Pancreas (tissue), 10 donors: ENCODE data around the gene HTR6. TPM values are rescaled to one million over a fixed set of nuclear protein-coding genes. Genes with fewer than 3 reads are reported as not detected.
A peak's percentile ranks its signal among the peaks of the same experiment; 100 is the strongest.

Source experiments
- ATAC-seq, 4 donors: fragments of 200-7000 bp; cut with Tn5 transposase; one replicate each; pipeline versions ENCODE4 v1.8.0 to v1.9.1; 2020; ENCODE audit warnings: mild to moderate bottlenecking in 4 of 4, moderate library complexity in 4 of 4
- DNase-seq, 6 donors: peaks; one replicate each; pipeline ENCODE4 v3.0.0-alpha.2; 2020
- FAIRE-seq: peaks from 2 replicates; lab custom pipeline; 2012; peaks lifted over from hg19 to GRCh38; lab: Jason Lieb, UNC
- H3K27ac ChIP-seq, 4 donors: fragments of 200-600 bp; sonication (generic); 1 replicate in 3 of 4; 2 replicates in 1 of 4; pipeline versions ENCODE4 v1.5.0 to v1.8.0; 2020
- H3K27me3 ChIP-seq, 4 donors: fragments of 200-600 bp; one replicate each; pipeline ENCODE4 v1.8.0; 2021
- H3K36me3 ChIP-seq, 3 donors: fragments of 200-600 bp; sonication (generic) in 1 of 3; one replicate each; pipeline versions ENCODE4 v1.5.0 to v1.8.0; 2020 to 2021
- H3K4me1 ChIP-seq, 3 donors: fragments of 200-600 bp; one replicate each; pipeline ENCODE4 v1.8.0; 2021
- H3K4me3 ChIP-seq, 4 donors: fragments of 200-600 bp; sonication (generic) in 2 of 4; one replicate each; pipeline versions ENCODE4 v1.5.0 to v1.8.0; 2020 to 2021
- H3K9me3 ChIP-seq, 4 donors: fragments of 200-600 bp; one replicate each; pipeline ENCODE4 v1.8.0; 2021
- WGBS, 2 donors: extraction: QIAGEN DNeasy Blood & Tissue Kit; methylation state at CpG; one replicate each; pipeline ENCODE4 v1.1.7; 2013; 5-methylcytosine and 5-hydroxymethylcytosine counted together
- intact Hi-C, 3 donors: fragments of 100-400 bp; cut with DNase I; formaldehyde crosslinking; loops; one replicate each; pipeline versions ENCODE4 v1.11.1 to v1.14.2; 2022
- polyA plus RNA-seq, 2 donors: library from polyadenylated mRNA; stranded (reverse); fragments of 200-250 nt; gene quantifications; one replicate each; pipeline ENCODE4 v1.2.3, GENCODE V29; 2013
- total RNA-seq, 6 donors: library from RNA; stranded (reverse); fragmentation: NEBNext Ultra II Directional in 4 of 6; extraction: Animal tissue kit (Norgen Biotek cat#: 25700) in 4 of 6; gene quantifications; one replicate each; pipeline versions ENCODE4 v1.2.1 to v1.2.4, GENCODE V29; 2021 to 2023
- TF ChIP-seq, protein P1 (sequence below), 4 donors: fragments of 200-600 bp; sonication (generic) in 3 of 4; IDR thresholded peaks; one replicate each; pipeline versions ENCODE4 v1.5.0 to v1.8.0; 2021; ENCODE audit warnings: antibody characterized with exemption in 4 of 4
- donor health status: healthy with polysubstance abuse.
- donor health status: DM: no; HTN: no; CAD: no; lungs with moderate emphysema.
- donor health status: DM: no; HTN: no; CAD: no.
- donor health status: control.
- donor health status: control.
- donor health status: Bipolar disorder and iron deficiency.
- donor health status: DM: yes; HTN: yes; CAD: no.
- donor health status: DM: no; HTN: no; CAD: no.
- donor health status: DM: no; HTN: no; CAD: no.
- donor health status: DM: yes; HTN: yes; CAD: no.

Gene HTR6
- total and polyA plus RNA-seq, 8 donors = not detected

DNA sequence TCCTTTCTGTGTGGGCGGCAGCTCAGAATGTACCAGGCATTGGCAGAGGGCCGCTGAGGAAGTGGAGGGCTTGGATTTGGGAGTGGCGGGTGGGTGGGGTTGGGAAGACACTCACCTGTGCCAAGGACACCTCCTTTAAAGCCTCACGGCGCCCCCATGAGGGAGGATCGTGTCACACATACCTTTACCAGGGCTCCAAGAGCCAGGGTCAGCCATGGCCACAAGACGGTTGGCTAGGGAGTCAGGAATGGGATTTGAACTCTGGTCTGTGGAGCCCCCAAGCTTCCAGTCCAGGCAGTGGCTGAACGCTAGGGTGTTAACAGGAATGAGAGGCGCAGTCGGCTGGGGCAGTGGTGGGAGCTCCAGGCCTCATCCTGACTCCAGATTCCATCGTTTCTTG lies 16.0 kb upstream of the HTR6 start:
- Histone ChIP-seq H3K36me3 (no peaks in the 10 kb centered on the region), H3K4me3 (no peak overlapping the region), H3K9me3 (no peaks in the 10 kb centered on the region), H3K27me3 (no peaks in the 10 kb centered on the region), H3K4me1 (no peaks in the 10 kb centered on the region), H3K27ac (no peak overlapping the region)
- TF ChIP-seq, protein P1, sequence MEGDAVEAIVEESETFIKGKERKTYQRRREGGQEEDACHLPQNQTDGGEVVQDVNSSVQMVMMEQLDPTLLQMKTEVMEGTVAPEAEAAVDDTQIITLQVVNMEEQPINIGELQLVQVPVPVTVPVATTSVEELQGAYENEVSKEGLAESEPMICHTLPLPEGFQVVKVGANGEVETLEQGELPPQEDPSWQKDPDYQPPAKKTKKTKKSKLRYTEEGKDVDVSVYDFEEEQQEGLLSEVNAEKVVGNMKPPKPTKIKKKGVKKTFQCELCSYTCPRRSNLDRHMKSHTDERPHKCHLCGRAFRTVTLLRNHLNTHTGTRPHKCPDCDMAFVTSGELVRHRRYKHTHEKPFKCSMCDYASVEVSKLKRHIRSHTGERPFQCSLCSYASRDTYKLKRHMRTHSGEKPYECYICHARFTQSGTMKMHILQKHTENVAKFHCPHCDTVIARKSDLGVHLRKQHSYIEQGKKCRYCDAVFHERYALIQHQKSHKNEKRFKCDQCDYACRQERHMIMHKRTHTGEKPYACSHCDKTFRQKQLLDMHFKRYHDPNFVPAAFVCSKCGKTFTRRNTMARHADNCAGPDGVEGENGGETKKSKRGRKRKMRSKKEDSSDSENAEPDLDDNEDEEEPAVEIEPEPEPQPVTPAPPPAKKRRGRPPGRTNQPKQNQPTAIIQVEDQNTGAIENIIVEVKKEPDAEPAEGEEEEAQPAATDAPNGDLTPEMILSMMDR (IDR thresholded peaks at IDR 0.05) = no peak
- DNase-seq = no peak
- 52 to 64% methylated on average over 10 to 11 of the region's 11 CpGs for WGBS, 2 donors
- no peak for FAIRE-seq
- no peak for ATAC-seq
- intact Hi-C loops = loop anchor here in 1 of 3 donors (5.0 kb wide), 1 partner anchor 261 kb away; no protein-coding TSS in a partner anchor

DNA sequence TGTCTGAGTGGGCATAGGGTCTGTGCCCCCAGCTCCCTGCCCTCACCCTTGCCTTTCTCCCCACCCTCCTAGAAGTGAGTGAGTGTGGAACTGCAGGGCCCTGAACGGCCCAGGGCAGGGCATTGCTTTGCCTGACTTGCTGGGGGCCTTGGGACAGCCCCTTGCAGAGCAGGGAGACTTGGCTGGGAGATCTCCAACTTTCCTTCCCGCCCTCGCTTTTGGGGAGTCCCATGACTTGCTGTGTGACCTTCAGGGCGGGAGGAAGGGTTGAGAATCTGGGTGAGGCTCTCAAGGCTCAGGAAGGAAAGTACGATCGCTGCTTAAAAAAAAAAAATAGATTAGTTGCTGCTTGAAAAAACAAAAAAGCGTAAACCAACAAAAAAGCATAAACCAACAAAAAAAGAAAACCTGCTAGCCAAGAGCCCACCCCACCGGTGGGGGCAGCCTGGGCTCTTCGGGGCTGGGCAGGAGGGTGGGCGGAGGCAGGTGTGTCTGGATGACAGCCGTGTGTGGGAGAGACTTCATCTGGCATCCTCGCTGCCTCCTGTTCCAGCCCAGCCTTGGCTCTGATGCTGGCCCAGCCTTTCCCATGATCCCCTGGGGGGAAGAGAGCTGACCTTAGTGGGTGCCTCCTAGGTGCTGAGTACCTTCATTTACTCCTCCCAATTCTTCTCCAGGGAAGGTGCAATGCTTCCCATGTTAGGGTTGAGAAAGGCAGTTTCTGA lies 14.1 kb upstream of the HTR6 start:
- ATAC-seq = peak; percentile 4 to 14 (median 10)
- no peak overlapping the region for H3K4me3 ChIP-seq
- TF ChIP-seq, protein P1 (IDR thresholded peaks at IDR 0.05) = no peak
- intact Hi-C loops = loop anchor here in 2 of 3 donors (5.0 to 10.0 kb wide), 3 partner anchors 166 to 306 kb away; partner anchors contain the start of gene CAPZB (in 1 of the 2)
- H3K9me3 ChIP-seq = no peaks in the 10 kb centered on the region
- no peaks in the 10 kb centered on the region for H3K36me3 ChIP-seq
- no peaks in the 10 kb centered on the region for H3K4me1 ChIP-seq
- H3K27ac ChIP-seq = no peak overlapping the region
- FAIRE-seq = no peak
- DNase-seq = no peak
- 34 to 35% methylated on average over 12 of the region's 12 CpGs for WGBS, 2 donors
- no peaks in the 10 kb centered on the region for H3K27me3 ChIP-seq

DNA sequence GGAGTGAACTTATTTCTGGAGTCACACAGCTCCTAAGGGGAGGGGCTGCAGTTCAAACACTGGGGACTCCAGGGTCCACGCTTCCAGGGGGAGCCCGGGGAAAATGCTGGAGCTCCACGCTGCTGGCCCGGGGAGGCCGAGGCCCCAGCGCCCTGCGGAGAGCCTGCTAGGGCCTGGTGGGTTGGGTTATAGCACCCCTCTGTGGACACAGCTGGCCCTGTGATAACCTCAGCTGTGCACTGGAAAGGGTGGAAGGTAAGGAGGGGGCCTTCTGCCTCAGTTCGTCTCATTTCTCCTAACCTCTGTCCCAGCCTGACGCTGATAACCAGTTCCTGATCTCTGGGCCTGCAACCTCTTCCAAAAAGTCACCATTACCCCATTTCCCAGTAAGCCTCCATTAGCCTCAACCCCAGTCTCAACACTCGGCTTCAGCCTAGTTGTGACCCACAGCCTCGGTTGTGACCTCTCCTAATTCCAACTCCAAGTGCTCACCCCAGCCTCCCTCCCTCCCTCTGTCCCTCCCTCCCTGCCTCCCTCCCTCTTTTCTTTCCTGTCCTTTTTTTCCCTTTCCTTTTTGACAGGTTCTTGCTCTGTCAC lies 13.4 kb upstream of the HTR6 start:
- 19% methylated on average over 11 of the region's 11 CpGs for WGBS, 2 donors
- Histone ChIP-seq H3K4me1 (no peaks in the 10 kb centered on the region), H3K27ac (no peak overlapping the region), H3K9me3 (no peaks in the 10 kb centered on the region), H3K27me3 (no peaks in the 10 kb centered on the region), H3K4me3 (no peak overlapping the region), H3K36me3 (no peaks in the 10 kb centered on the region)
- ATAC-seq (peak; percentile 74 to 86 (median 84)), FAIRE-seq (no peak), DNase-seq (peak in 5 of 6 donors; percentile 32 to 74 (median 60))
- intact Hi-C loops = loop anchor here in 2 of 3 donors (5.0 to 10.0 kb wide), 3 partner anchors 166 to 306 kb away; partner anchors contain the start of gene CAPZB (in 1 of the 2)
- TF ChIP-seq, protein P1 (IDR thresholded peaks at IDR 0.05) = peak in 3 of 4 donors; percentile 13 to 43 (median 36)

DNA sequence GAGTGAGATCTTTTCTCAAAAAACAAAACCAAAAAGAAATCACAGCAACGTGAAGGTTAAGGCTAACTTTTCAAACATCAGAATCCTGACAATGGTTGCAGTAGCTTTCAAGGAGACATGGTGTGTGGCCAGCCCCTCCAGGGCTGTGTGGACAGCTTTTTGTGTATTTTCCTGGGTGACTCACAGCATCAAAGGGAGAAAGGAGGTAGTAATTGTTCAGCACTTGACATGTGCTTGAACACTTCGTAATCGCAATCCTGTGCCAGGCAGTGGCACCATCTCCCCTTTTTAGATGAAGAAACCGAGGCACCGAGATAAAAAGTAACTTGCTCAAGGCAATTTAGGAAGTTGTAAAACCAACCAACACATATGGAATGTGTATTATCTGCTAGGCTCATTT lies 10.3 kb upstream of the HTR6 start:
- Histone ChIP-seq H3K36me3 (no peaks in the 10 kb centered on the region), H3K4me1 (no peaks in the 10 kb centered on the region), H3K9me3 (no peaks in the 10 kb centered on the region), H3K4me3 (no peak overlapping the region), H3K27ac (no peak overlapping the region), H3K27me3 (no peaks in the 10 kb centered on the region)
- no peak for ATAC-seq
- TF ChIP-seq, protein P1 (IDR thresholded peaks at IDR 0.05) = no peak
- intact Hi-C loops = loop anchor here in 2 of 3 donors (5.0 to 10.0 kb wide), 3 partner anchors 170 to 310 kb away; partner anchors contain the start of gene CAPZB (in 1 of the 2)
- FAIRE-seq = no peak
- no peak for DNase-seq
- WGBS, 2 donors = 79 to 81% methylated on average over 5 of the region's 5 CpGs
